Activated T-helper 1 cell treated with anti-CD3 and anti-CD28 coated beads, Interleukin-2, amount 50 U/mL, for 16 hours (primary cell): ENCODE data around the gene MEF2C.

Source experiments
- DNase-seq, 2 donors: peaks; one replicate each; pipeline ENCODE4 v3.0.0-alpha.2; 2020; ENCODE audit warnings: low read depth in 1 of 2, low spot score in 1 of 2

The MEF2C gene

DNA sequence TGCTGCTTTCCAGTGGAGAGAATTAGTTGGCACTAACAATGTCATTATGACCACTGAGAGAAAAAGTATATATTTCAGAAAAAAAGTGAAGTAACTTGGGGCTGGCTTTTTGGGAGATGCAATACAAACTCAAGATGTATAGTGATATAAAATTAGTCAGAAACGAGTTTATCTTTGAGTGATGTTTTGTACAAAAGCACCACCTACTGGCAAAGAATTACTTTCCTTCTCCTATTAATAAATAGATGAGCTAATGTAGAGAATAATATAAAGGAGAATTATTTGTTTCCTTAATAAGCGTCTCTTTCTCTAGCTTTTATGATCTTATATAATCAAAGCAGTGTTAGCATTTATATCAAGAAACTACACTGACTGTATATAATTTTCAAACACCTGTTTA, 158.8 kb downstream of the MEF2C start:
- no peak for DNase-seq

DNA sequence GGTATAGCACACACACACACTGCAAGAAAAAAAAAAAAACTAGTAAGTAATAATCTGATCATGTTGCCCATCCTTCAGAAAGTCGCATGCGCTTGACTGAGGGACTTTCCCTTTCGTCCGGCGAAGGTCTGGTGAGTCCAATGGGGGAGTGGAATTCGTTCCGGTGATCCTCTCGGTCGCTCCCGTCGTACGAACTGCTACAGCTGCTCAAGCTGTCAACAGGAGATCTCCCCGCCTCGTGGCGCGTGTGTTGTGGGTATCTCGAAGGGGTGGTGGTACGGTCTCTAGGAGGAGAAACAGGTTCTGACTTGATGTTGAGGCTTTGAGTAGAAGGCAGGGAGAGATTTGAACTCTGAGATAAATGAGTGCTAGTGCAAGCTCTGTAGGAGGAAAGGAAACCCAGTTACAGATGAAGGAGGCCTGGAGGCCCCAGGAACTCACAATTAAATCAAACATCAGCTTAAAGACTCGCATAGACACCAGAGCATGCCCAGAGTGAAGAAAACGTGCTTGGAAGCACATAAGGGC, 160.4 kb downstream of the MEF2C start:
- DNase-seq, result no peak

DNA sequence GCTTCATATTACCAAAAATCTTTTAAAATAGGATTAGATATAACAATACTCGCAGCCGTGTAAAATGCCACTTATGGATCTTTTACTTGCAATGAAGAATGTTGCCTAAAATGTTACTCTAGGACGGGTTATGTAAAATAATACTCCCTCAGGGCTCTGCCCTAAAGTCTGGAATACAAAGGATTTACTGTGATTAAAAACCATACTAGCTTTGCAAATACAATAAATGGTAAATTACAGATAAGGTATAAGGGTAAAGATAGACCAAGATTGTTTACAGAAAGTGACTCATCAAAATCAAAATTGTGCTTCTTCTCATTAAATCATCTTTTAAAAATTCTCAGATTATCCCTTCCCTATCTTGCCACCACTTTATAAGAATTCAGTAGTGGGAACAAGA, 163.6 kb downstream of the MEF2C start:
- no peak for DNase-seq

DNA sequence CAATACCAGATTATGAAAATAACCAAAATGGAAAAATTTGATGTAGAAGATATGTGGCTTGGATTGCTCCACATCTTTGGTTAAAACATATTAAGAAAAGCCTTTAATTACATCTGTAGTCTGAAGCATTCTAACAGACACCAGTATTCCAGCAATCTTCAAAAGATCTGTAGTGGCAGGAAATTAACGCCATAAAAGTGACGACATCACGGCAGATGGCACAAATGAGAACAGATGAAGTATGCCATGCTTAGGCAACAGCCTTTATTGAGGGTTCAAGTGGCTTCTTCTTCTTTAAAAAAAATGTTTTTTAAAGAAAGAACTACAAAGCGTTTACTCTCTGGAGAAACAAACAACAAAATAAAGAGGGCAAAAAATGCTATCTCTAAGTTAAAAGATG, 164.2 kb downstream of the MEF2C start:
- no peak for DNase-seq

DNA sequence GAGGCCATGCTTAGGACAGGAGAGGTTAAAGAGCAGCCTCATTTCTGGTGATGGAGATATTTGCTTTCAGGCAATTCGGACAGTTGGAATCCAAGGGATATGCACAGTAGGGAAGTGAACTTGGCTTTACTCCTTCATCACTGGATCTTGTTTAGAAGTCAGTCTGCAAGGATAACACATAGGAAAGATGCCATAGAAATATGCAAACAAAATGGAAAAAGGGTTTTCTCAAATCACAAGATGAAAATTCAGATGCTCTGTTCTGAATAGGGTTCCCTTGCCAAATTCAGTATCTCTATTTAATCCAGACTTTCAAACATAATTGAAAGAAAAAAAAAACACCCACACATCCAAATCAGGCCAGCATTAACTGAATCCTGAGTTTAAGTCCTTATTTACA, 166.9 kb downstream of the MEF2C start:
- DNase-seq, result no peak

GRCh38 chr5:88715503-88715902, 167.5 kb downstream of the MEF2C start:
- no peak for DNase-seq

- no peak for DNase-seq
Measured at GRCh38 chr5:88713818-88714217, 169.2 kb downstream of the MEF2C start.

GRCh38 chr5:88708682-88709398, 174.1 kb downstream of the MEF2C start:
- no peak for DNase-seq

DNA sequence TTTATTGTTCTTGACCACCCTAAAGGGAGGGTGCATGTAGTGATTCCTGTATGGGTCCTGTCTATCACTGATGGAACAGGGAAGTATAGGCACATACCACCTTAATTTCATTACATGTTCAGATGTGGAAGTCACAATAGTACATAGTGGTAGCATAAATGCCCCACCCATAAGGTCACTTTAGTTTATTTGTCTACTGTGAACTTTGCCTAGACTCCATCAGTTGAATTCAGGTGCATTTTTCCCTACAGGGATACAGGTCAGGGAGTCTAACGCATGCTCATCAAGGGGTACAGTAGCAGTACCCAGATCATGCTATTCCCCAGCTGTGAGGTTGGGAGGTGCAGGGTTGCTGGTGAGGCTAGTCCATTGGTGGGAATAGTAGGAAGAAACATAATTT, 175.0 kb downstream of the MEF2C start:
- DNase-seq, result no peak

- no peak for DNase-seq
Measured at GRCh38 chr5:88707216-88707965, 175.6 kb downstream of the MEF2C start.

DNA sequence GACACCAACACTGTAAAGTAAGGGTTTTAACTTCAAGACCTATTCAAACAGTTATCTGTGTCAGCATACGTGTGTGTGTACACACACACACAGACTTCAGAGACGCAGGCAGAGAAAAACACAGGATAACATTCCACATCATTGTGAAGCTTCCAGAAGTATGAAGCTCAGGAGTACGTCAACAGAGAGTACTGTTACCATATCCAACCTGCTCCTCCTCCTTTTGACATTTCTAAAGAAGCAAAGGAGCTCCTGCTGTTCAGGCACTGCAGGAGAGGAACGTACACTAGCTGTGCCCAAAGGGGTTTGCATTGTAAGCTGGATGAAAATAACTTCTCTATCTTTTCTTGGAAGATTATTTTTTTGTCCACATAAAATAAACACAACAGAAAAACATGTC, 180.7 kb downstream of the MEF2C start:
- DNase-seq, result no peak

DNA sequence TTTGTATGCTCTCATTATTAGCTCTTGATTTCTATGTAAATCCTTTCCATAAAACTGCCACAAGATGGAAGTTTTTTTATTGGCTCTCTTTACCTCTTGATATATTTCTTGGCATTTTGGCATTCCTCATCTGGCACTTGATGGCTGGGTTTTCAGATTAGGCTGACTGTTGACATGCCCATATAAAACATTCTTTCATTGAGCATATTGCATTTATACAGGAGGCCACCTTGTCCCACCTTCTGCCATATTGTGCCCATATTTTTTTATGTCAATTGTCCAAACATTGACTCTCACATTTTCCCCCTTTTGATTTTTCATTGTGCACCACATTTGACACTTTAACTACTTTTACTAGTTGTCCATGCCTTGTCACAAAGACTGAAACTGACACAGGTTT, 182.9 kb downstream of the MEF2C start:
- DNase-seq, result no peak

- no peak for DNase-seq
Measured at GRCh38 chr5:88698290-88698689, 184.7 kb downstream of the MEF2C start.

- DNase-seq, result no peak
Measured at GRCh38 chr5:88696466-88696865, 186.5 kb downstream of the MEF2C start.

DNA sequence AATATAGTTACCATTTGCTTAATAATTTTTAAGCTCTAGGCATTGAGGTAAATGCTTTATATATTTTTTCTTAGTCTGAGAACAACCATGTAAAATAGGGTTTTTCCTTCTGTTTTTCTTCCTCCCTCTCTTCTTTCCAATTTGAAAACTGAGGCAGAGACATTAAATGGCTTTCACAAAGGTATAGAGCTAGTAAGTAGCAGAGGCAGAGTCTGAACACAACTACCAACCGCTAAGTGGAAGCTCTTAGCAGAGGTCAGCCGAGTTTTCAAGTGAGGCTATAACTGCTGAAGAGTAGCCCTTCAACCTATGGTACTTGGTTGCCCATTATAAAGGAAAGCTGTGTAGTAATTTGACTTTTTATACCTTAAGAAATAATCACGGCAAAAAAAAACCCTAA, 187.1 kb downstream of the MEF2C start:
- no peak for DNase-seq

GRCh38 chr5:88695232-88695631, 187.8 kb downstream of the MEF2C start:
- no peak for DNase-seq

- DNase-seq, result no peak
Measured at GRCh38 chr5:88694023-88694679, 188.8 kb downstream of the MEF2C start.

GRCh38 chr5:88693071-88693932, 189.7 kb downstream of the MEF2C start:
- no peak for DNase-seq

GRCh38 chr5:88691945-88692868, 190.8 kb downstream of the MEF2C start:
- DNase-seq, result no peak

DNA sequence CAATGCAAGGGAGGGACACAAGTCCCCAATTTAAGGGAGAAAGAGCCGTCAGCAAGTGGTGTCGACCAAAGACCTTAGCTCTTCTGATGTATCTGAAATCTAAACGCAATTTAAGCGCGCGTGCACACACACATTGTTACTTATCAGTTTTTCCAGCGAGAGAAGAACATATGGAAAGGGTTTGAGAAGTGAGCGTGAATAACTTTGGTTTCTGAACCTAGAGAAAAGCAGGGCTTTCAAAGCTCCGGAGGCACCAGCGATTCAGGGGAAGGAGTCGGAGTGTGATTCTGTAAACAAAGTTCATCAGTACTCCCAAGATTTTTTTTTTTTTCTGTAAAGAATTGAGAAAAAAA, 191.8 kb downstream of the MEF2C start:
- DNase-seq, result no peak
